Left ventricle myocardium inferior (tissue), 1 donor: ENCODE data around the gene ABCF1. TPM values are rescaled to one million over a fixed set of nuclear protein-coding genes. Genes with fewer than 3 reads are reported as not detected.

Source experiments
- DNase-seq: peaks from one replicate; pipeline ENCODE4 v3.0.0-alpha.2; 2020
- H3K27ac ChIP-seq: fragments of 200-600 bp; replicated peaks from 2 replicates; pipeline ENCODE4 v1.8.0; 2021
- H3K27me3 ChIP-seq: fragments of 200-600 bp; 2 replicates; pipeline ENCODE4 v1.8.0; 2021; ENCODE audit warnings: low read depth
- H3K36me3 ChIP-seq: fragments of 200-600 bp; 2 replicates; pipeline ENCODE4 v1.8.0; 2021
- H3K4me1 ChIP-seq: fragments of 200-600 bp; 2 replicates; pipeline ENCODE4 v1.8.0; 2021
- H3K4me3 ChIP-seq: fragments of 200-600 bp; 2 replicates; pipeline ENCODE4 v1.8.0; 2021; ENCODE audit warnings: mild to moderate bottlenecking, moderate library complexity
- H3K9me3 ChIP-seq: fragments of 200-600 bp; replicated peaks from 2 replicates; pipeline ENCODE4 v1.8.0; 2021
- intact Hi-C: fragments of 100-400 bp; cut with micrococcal nuclease; formaldehyde crosslinking; loops from one replicate; pipeline ENCODE4 v1.11.0; 2022
- total RNA-seq: library from RNA; stranded (reverse); fragmentation: NEBNext Ultra II Directional; extraction: Animal tissue kit (Norgen Biotek cat#: 25700); gene quantifications from one replicate; pipeline ENCODE4 v1.2.1, GENCODE V29; 2021
- TF ChIP-seq, protein P1 (sequence below): fragments of 200-600 bp; IDR thresholded peaks from 2 replicates; pipeline ENCODE4 v1.8.0; 2021; ENCODE audit warnings: antibody characterized with exemption, mild to moderate bottlenecking, borderline replicate concordance
- donor health status: DM: no; HTN: yes; CAD: no; lungs with severe emphysema.

ABCF1 gene
- total RNA-seq, 1 donor from 2014 or later: 38.8 TPM

DNA sequence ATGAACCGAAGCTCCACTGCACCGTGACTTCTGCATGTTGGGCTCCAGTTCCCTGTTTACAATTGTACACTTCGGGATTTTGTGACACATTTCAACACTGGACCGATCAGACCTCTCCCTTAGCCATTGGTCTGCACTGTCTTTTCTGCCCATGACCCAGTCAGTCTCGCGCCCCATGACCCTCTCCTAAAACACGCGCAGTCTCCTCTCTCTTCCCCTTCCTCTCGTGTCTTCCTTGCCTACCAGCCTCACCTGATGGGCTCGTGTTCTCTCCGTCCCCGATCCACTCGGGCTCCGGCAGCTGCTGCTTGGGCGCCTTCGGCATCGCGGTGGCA lies 535 bp upstream of the ABCF1 start:
- peaks cover 49% of the 10 kb centered on the region for H3K4me1 ChIP-seq
- no peak for DNase-seq
- TF ChIP-seq, protein P1, sequence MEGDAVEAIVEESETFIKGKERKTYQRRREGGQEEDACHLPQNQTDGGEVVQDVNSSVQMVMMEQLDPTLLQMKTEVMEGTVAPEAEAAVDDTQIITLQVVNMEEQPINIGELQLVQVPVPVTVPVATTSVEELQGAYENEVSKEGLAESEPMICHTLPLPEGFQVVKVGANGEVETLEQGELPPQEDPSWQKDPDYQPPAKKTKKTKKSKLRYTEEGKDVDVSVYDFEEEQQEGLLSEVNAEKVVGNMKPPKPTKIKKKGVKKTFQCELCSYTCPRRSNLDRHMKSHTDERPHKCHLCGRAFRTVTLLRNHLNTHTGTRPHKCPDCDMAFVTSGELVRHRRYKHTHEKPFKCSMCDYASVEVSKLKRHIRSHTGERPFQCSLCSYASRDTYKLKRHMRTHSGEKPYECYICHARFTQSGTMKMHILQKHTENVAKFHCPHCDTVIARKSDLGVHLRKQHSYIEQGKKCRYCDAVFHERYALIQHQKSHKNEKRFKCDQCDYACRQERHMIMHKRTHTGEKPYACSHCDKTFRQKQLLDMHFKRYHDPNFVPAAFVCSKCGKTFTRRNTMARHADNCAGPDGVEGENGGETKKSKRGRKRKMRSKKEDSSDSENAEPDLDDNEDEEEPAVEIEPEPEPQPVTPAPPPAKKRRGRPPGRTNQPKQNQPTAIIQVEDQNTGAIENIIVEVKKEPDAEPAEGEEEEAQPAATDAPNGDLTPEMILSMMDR: no peak

GRCh38 chr6:30571762-30572082 lies 480 bp downstream of the ABCF1 start:
- intact Hi-C loops: no loop called here
- no peaks in the 10 kb centered on the region for H3K9me3 ChIP-seq
- H3K4me1 ChIP-seq: peaks cover 51% of the 10 kb centered on the region
- H3K27ac ChIP-seq: peak overlapping the region; percentile 92
- TF ChIP-seq, protein P1: no peak
- peak; percentile 22 for DNase-seq
- H3K27me3 ChIP-seq: no peaks in the 10 kb centered on the region
- no peaks in the 10 kb centered on the region for H3K36me3 ChIP-seq
- peak overlapping the region; percentile 82 for H3K4me3 ChIP-seq

More for the DNA sequence above, 535 bp upstream of the ABCF1 start:
- intact Hi-C loops: no loop called here
- no peaks in the 10 kb centered on the region for H3K9me3 ChIP-seq
- H3K27me3 ChIP-seq: no peaks in the 10 kb centered on the region
- peak overlapping the region; percentile 82 for H3K4me3 ChIP-seq
- H3K36me3 ChIP-seq: no peaks in the 10 kb centered on the region
- peak overlapping the region; percentile 92 for H3K27ac ChIP-seq

DNA sequence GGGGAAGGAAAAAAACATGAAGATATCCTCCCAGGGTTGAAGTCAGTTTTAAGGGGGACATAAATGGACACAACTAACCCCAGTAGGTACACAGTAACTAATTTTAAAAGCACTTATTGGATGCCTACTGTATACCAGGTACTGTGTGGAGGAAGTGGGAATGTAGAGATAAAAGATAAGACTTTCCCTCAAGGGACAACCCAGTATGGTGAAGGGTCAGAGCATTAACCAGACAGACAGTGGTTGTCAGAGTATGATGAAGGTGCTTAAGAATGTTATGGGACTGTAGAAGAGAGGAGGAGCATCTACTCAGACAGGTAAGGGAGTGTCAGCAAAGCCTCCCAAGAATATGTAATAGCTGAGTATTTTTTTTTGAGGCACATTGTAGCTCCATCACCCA lies 906 bp downstream of the ABCF1 start:
- TF ChIP-seq, protein P1: no peak
- Histone ChIP-seq H3K4me3 (peak overlapping the region; percentile 82), H3K36me3 (peaks cover under 1% of the 10 kb centered on the region), H3K4me1 (peaks cover 51% of the 10 kb centered on the region), H3K27me3 (no peaks in the 10 kb centered on the region), H3K9me3 (no peaks in the 10 kb centered on the region), H3K27ac (peak overlapping the region; percentile 92)
- intact Hi-C loops: no loop called here
- DNase-seq: no peak

- Histone ChIP-seq H3K27ac (no peak overlapping the region), H3K4me3 (no peak overlapping the region), H3K36me3 (peaks cover 10% of the 10 kb centered on the region), H3K4me1 (peaks cover 51% of the 10 kb centered on the region), H3K9me3 (no peaks in the 10 kb centered on the region), H3K27me3 (no peaks in the 10 kb centered on the region)
- TF ChIP-seq, protein P1: no peak
- DNase-seq: no peak
- intact Hi-C loops: no loop called here
These were observed 1.9 kb downstream of the ABCF1 start for GRCh38 chr6:30573113-30573512.

DNA sequence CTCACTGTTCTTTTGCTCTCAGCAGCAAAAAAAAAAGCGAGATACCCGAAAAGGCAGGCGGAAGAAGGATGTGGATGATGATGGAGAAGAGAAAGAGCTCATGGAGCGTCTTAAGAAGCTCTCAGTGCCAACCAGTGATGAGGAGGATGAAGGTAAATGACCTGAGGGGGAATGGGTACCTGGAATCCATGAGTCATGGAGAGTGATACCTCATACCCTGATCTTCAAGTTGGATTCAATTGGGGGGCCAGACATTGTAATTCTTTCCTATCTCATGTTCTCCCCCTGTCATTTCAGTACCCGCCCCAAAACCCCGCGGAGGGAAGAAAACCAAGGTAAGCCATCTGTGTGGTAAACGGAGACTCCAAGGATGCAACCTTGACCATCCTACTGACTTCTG lies 6.8 kb downstream of the ABCF1 start:
- H3K4me1 ChIP-seq: peaks cover 20% of the 10 kb centered on the region
- no peaks in the 10 kb centered on the region for H3K27me3 ChIP-seq
- no peak overlapping the region for H3K27ac ChIP-seq
- DNase-seq: no peak
- peaks cover 58% of the 10 kb centered on the region for H3K36me3 ChIP-seq
- intact Hi-C loops: no loop called here
- H3K9me3 ChIP-seq: no peaks in the 10 kb centered on the region
- no peak overlapping the region for H3K4me3 ChIP-seq
- TF ChIP-seq, protein P1: no peak

- H3K4me1 ChIP-seq: no peaks in the 10 kb centered on the region
- H3K9me3 ChIP-seq: no peaks in the 10 kb centered on the region
- no peak overlapping the region for H3K27ac ChIP-seq
- peaks cover 98% of the 10 kb centered on the region for H3K36me3 ChIP-seq
- no peak for DNase-seq
- no peaks in the 10 kb centered on the region for H3K27me3 ChIP-seq
- TF ChIP-seq, protein P1: no peak
- H3K4me3 ChIP-seq: no peak overlapping the region
- intact Hi-C loops: no loop called here
These were observed 12.7 kb downstream of the ABCF1 start for GRCh38 chr6:30583921-30584320.
